Common myeloid progenitor, CD34-positive (primary cell): ENCODE data around the gene RAP1GAP.

Source experiments
- CTCF ChIA-PET: fragments of 350-600 bp; sonication (Branson Sonifier 250); formaldehyde crosslinking; loops from one replicate; lab custom pipeline; 2021; ENCODE audit warnings: antibody characterized with exemption; lab: Charles Lee
- POLR2A ChIA-PET: fragments of 350-600 bp; sonication (Branson Sonifier 250); formaldehyde crosslinking; loops from one replicate; lab custom pipeline; 2021; ENCODE audit warnings: antibody characterized with exemption; lab: Charles Lee
- DNase-seq, 3 donors: peaks; one replicate each; pipeline versions ENCODE4 v3.0.0 to v3.0.0-alpha.2; 2013
- H3K27ac ChIP-seq, 2 experiments: 1 replicate in 1 of 2; 2 replicates in 1 of 2; pipeline ENCODE4 v1.7.0; 2013; ENCODE audit warnings: inconsistent platforms in 2 of 2, low read length in 2 of 2, mild to moderate bottlenecking in 2 of 2, low read depth in 1 of 2, moderate library complexity in 1 of 2; ENCODE audit not compliant: severe bottlenecking in 2 of 2, insufficient read depth in 1 of 2, poor library complexity in 1 of 2
- H3K27me3 ChIP-seq, 5 experiments: replicated peaks in 2 of 5; 1 replicate in 3 of 5; 2 replicates in 2 of 5; pipeline versions ENCODE4 v1.6.1 to v1.7.0; 2013; ENCODE audit warnings: low read length in 4 of 5, mild to moderate bottlenecking in 2 of 5, moderate library complexity in 2 of 5, inconsistent platforms in 1 of 5; ENCODE audit not compliant: insufficient read depth in 5 of 5, control insufficient read depth in 4 of 5
- H3K36me3 ChIP-seq, 4 experiments: 1 replicate in 2 of 4; 2 replicates in 2 of 4; pipeline versions ENCODE4 v1.6.1 to v1.7.0; 2013; ENCODE audit warnings: low read length in 3 of 4, control low read depth in 1 of 4, mild to moderate bottlenecking in 1 of 4; ENCODE audit not compliant: control insufficient read depth in 4 of 4, insufficient read depth in 4 of 4
- H3K4me1 ChIP-seq, 4 experiments: 1 replicate in 3 of 4; 2 replicates in 1 of 4; pipeline versions ENCODE4 v1.6.1 to v1.7.1; 2013; ENCODE audit warnings: low read length in 3 of 4, mild to moderate bottlenecking in 3 of 4, control low read depth in 1 of 4, inconsistent platforms in 1 of 4, moderate library complexity in 1 of 4; ENCODE audit not compliant: control insufficient read depth in 4 of 4, insufficient read depth in 4 of 4; ENCODE audit errors: control extremely low read depth in 1 of 4
- H3K4me3 ChIP-seq, 7 experiments: 1 replicate in 4 of 7; 2 replicates in 3 of 7; pipeline versions ENCODE4 v1.5.1 to v1.7.0; 2013; ENCODE audit warnings: mild to moderate bottlenecking in 7 of 7, low read length in 6 of 7, moderate library complexity in 6 of 7, inconsistent platforms in 2 of 7, low read depth in 2 of 7, control low read depth in 1 of 7; ENCODE audit not compliant: insufficient read depth in 4 of 7, control insufficient read depth in 1 of 7; ENCODE audit errors: extremely low read depth in 1 of 7
- H3K9me3 ChIP-seq, 5 experiments: 1 replicate in 4 of 5; 2 replicates in 1 of 5; pipeline versions ENCODE4 v1.6.1 to v1.7.1; 2013; ENCODE audit warnings: low read length in 4 of 5, mild to moderate bottlenecking in 2 of 5, inconsistent platforms in 1 of 5, low read depth in 1 of 5, moderate library complexity in 1 of 5; ENCODE audit not compliant: control insufficient read depth in 4 of 5, insufficient read depth in 2 of 5; ENCODE audit errors: control extremely low read depth in 1 of 5
- WGBS: methylation state at CpG from one replicate; pipeline ENCODE4 v1.1.5; 2013; ENCODE audit not compliant: insufficient coverage; 5-methylcytosine and 5-hydroxymethylcytosine counted together

The RAP1GAP gene

DNA sequence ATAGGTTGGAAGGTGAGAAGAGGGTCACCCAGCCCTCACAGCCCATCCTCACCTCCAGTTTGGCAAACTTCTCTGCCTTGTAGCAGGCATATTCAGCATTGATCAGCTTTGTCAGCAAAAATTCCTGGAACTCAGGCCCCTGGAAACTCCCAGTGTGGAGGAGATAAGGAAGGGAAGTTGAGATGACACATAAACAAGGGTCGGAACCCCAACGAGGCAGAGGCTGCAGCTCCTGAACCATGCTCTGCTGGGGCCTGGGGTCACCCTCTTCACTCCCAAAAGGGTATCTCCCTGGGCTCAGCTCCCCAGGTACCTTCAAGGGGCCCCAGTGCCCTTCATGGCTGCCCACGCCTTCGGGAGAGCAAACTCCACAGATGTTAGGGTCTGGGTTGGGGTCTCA is 60.4 kb downstream of the RAP1GAP start:
- ChIA-PET CTCF (no interaction called here), POLR2A (interaction anchor here (0.7 kb wide), 1 partner anchor 727 kb away, joined by 3 read pairs; no protein-coding TSS in a partner anchor)
- peak overlapping the region in 1 of 2 experiments; percentile 61 for H3K27ac ChIP-seq
- DNase-seq: no peak
- peaks cover 0 to 17% (median 6%) of the 10 kb centered on the region in 5 experiments for H3K27me3 ChIP-seq
- peaks cover 0 to 7% (median 4%) of the 10 kb centered on the region in 4 experiments for H3K4me1 ChIP-seq
- no peaks in the 10 kb centered on the region for H3K36me3 ChIP-seq
- 100% methylated on average over 4 of the region's 4 CpGs for WGBS
- no peak overlapping the region for H3K4me3 ChIP-seq
- no peaks in the 10 kb centered on the region for H3K9me3 ChIP-seq

DNA sequence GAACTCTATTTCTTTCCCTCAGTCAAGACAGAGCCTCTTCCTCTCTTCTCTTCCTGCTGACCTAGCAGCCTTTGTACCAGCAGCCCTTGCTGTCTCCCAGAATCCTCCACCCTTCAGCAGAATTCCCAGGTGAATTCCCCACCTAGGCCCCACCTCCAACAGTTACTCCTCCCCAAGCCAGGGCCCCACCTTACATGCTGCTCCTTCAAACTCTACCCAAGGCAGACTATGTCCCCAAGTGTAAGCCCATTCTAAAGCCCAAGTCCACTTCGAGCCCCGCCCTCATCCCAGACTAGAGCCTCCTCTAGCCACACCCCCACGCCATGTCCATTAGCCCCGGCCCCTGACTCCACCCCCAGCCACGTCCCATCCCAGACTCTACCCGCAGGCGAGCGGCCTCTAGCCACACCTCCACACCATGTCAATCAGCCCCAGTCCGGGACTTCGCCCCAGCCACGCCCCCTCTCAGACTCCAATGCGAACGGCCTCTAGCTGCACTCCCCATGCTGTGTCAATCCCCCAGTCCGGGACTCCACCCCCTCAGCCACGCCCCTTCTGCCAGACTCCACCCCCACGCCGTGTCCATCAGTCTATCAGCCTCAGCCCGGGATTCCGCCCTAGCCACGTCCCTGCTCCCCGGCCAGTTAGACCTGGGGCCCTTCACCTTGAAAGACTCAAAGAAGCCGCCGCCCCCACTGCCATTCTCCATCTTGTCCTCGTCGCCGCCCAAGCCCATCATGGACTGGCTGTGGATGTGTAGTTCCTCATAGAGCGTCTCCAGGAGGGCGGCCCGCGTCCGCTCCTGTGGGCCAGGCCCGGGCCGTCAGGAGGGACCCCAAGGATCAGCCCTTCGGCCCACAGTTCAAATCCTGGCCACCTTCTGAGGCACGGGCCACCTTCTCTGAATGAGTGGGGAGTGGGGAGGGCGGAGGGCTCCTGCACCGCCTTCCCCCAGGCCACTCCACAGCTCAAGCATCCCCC is 61.3 kb downstream of the RAP1GAP start:
- DNase-seq: peak; percentile 74 to 81 (median 79)
- no peaks in the 10 kb centered on the region for H3K9me3 ChIP-seq
- POLR2A ChIA-PET: no interaction called here
- whole genome bisulfite sequencing: 30% methylated on average over 22 of the region's 37 CpGs
- peaks cover 0 to 17% (median 6%) of the 10 kb centered on the region in 5 experiments for H3K27me3 ChIP-seq
- H3K4me1 ChIP-seq: peaks cover 0 to 7% (median 4%) of the 10 kb centered on the region in 4 experiments
- H3K27ac ChIP-seq: peak overlapping the region in 1 of 2 experiments; percentile 58
- peak overlapping the region in 2 of 7 experiments; percentile 26 to 38 for H3K4me3 ChIP-seq
- no peaks in the 10 kb centered on the region for H3K36me3 ChIP-seq
- CTCF ChIA-PET: no interaction called here

DNA sequence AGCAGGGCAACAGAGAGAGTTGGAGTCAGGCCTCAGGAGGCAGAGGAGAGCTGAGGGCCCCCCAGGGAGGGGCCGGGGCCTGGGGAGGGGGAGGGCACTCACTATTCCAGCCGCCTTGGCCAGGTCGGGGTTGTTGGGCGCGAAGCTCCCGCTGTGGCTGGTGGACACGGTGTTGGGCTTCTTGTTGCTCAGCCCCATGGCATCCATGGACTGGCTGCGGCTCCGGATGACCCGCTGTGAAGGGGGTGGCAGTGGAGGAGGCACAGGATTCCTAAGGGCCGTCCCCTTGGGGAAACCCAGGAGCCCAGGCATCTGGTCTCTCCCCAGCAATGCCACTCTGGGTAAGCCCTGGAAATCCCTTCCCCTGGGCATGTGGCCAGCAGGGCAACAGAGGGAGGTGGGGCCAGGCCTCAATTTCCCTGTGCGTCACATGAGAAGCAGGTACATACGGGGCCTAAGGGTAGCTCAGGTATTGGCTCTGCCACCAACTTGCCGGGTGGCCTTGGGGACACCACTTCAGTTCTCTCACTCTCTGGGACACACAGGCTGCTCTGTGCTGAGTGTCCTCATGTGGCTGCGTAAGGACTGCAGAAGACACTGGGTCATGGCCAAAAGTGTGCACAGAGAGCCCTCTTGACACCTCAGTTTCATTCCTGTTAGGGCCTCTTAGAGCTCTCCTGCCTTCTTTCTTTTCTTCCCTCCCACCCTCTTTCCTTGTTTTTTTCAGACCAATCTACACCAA is 63.0 kb downstream of the RAP1GAP start:
- Histone ChIP-seq H3K36me3 (no peaks in the 10 kb centered on the region), H3K9me3 (no peaks in the 10 kb centered on the region), H3K4me3 (no peak overlapping the region), H3K27me3 (peaks cover 0 to 17% (median 6%) of the 10 kb centered on the region in 5 experiments), H3K4me1 (peaks cover 0 to 7% (median 4%) of the 10 kb centered on the region in 4 experiments), H3K27ac (no peak overlapping the region)
- DNase-seq: no peak
- WGBS: 92% methylated on average over 15 of the region's 15 CpGs
- CTCF ChIA-PET: no interaction called here
- POLR2A ChIA-PET: no interaction called here

DNA sequence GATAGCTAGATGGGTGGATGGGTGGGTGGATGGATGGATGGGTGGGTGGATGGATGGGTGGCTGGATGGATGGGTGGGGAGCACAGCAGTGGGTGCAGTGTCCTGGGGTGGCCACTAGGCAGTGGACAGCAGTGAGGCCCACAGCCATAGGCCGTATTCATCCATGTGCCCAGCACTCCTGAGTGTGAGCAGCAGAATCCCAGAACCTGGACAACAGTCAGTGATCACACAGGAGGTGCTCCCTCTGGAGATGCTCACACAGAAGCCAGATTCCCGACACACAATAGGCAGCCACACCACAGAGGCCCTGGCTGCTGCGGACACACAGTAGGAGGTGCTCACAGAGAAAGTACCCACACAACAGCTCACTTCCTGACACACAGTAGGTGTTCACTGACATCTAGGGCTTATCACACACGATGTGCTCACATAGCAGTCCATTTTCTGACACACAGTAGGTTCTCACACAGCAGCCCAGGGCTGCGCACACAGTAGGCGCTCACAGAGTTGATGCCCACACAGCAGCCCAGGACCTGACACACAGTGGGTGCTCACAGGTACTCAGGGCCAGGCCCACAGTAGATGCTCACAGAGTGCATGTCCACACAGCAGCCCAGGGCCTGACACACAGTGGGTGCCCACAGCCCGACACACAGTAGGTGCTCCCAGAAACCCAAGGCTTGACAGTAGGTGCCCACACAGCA is 64.0 kb downstream of the RAP1GAP start:
- ChIA-PET CTCF (no interaction called here), POLR2A (no interaction called here)
- H3K4me3 ChIP-seq: no peak overlapping the region
- no peaks in the 10 kb centered on the region for H3K9me3 ChIP-seq
- no peaks in the 10 kb centered on the region for H3K36me3 ChIP-seq
- 98% methylated on average over 7 of the region's 7 CpGs for WGBS
- no peak for DNase-seq
- H3K27ac ChIP-seq: no peak overlapping the region
- peaks cover 0 to 16% (median 6%) of the 10 kb centered on the region in 5 experiments for H3K27me3 ChIP-seq
- peaks cover 0 to 7% (median 4%) of the 10 kb centered on the region in 4 experiments for H3K4me1 ChIP-seq

DNA sequence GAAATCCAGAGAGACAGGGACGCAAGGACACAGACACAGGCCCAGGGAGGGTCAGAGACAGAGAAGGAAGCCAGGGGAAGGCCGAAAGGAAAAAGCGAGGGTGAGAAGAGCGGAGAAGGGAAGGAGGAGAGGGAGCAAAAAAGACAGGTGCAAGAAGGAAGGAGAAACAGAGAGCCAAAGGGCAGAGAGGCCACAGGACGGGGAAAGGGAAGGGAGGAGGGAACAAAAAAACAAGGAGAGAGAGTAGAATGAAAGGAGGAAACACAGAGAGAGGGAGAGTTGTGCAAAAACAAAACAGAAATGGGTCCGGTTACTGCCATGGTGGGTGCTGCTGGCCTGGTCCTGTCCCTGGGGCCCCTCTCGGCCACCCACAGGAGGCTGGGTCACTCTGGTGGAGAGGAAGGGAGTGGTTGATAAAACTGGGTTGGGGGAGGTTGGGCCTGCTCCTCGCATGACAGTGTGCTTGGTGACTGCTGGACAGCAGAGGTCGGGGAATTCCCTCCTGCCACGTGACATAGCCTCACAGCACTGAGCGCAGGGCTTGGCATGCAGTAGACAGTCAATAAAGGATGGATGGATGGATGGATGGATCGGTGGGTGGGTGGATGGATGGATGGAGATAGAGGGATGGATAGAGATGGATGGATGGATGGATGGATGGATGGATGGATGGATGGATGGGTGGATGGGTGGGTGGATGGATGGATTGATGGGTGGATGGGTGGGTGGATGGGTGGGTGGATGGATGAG is 64.8 kb downstream of the RAP1GAP start:
- Histone ChIP-seq H3K9me3 (no peaks in the 10 kb centered on the region), H3K36me3 (no peaks in the 10 kb centered on the region), H3K4me1 (peaks cover 0 to 7% (median 4%) of the 10 kb centered on the region in 4 experiments), H3K27ac (no peak overlapping the region), H3K27me3 (peaks cover 0 to 10% (median 6%) of the 10 kb centered on the region in 5 experiments), H3K4me3 (no peak overlapping the region)
- no peak for DNase-seq
- 96% methylated on average over 12 of the region's 12 CpGs for WGBS
- ChIA-PET POLR2A (no interaction called here), CTCF (no interaction called here)
